HG03442 (cell line): ENCODE data around the gene SCGB1A1.
"Not testable (repeated sequence)": the region's sequence is repeated elsewhere in the genome, so short reads cannot be mapped to it uniquely, and the experiment has no call there.

ENCODE experiments used
- ATAC-seq: cut with Tn5 transposase; IDR thresholded peaks from one replicate; pipeline ENCODE4 v1.9.1; 2021; ENCODE audit warnings: mild to moderate bottlenecking, moderate library complexity; ENCODE audit not compliant: unreplicated experiment

SCGB1A1 gene

GRCh38 chr11:62449451-62449851, 30.6 kb downstream of the SCGB1A1 start:
- ATAC-seq, result no peak

- ATAC-seq, result not testable (repeated sequence)
Measured at GRCh38 chr11:62449912-62450311, 31.1 kb downstream of the SCGB1A1 start.

GRCh38 chr11:62450543-62451240, 31.9 kb downstream of the SCGB1A1 start:
- no peak for ATAC-seq

- ATAC-seq, result no peak
Measured at GRCh38 chr11:62451241-62451621, 32.4 kb downstream of the SCGB1A1 start.

- ATAC-seq, result no peak
Measured at GRCh38 chr11:62452261-62452660, 33.4 kb downstream of the SCGB1A1 start.

GRCh38 chr11:62452839-62453468, 34.1 kb downstream of the SCGB1A1 start:
- ATAC-seq, result no peak

GRCh38 chr11:62456630-62457029, 37.8 kb downstream of the SCGB1A1 start:
- ATAC-seq, result no peak

- no peak for ATAC-seq
Measured at GRCh38 chr11:62457478-62457877, 38.6 kb downstream of the SCGB1A1 start.

GRCh38 chr11:62458212-62459002, 39.6 kb downstream of the SCGB1A1 start:
- ATAC-seq, result no peak

- ATAC-seq, result no peak
Measured at GRCh38 chr11:62459080-62459479, 40.2 kb downstream of the SCGB1A1 start.

- ATAC-seq, result no peak
Measured at GRCh38 chr11:62461740-62462507, 43.1 kb downstream of the SCGB1A1 start.

- no peak for ATAC-seq
Measured at GRCh38 chr11:62462508-62462892, 43.7 kb downstream of the SCGB1A1 start.

GRCh38 chr11:62463121-62463542, 44.3 kb downstream of the SCGB1A1 start:
- ATAC-seq, result no peak

GRCh38 chr11:62464655-62465054, 45.8 kb downstream of the SCGB1A1 start:
- ATAC-seq, result no peak

- no peak for ATAC-seq
Measured at GRCh38 chr11:62466444-62466843, 47.6 kb downstream of the SCGB1A1 start.

- no peak for ATAC-seq
Measured at GRCh38 chr11:62468577-62468976, 49.7 kb downstream of the SCGB1A1 start.

- ATAC-seq, result no peak
Measured at GRCh38 chr11:62471603-62472002, 52.8 kb downstream of the SCGB1A1 start.

GRCh38 chr11:62472063-62472884, 53.4 kb downstream of the SCGB1A1 start:
- ATAC-seq, result no peak
